Measurements from ENCODE around the gene RAI1.

Gene RAI1

DNA sequence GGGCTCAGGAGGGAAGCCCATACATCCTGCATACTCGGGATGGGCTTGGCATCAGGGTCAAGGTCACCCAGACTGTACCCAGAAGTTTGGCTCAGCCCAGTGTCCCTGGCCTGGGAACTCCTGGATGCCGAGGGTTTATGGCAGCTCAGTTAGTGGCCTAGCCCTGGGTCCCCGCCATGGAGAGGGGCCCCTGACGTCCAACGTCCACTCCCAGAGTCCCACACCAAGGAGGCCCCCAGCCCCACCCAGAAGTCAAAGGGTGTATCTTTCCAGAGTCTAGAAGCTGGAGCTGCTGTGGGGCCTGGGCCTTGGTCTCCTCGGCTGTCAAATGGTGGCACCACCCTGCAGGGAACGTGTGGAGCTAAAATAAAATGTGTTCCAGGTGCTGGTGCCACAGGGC lies 79.1 kb downstream of the RAI1 start:
- H3K4me3 ChIP-seq (replicated peaks; ENCODE audit: low read depth, low read length): no peak overlapping the region
- TF ChIP-seq, protein P1, sequence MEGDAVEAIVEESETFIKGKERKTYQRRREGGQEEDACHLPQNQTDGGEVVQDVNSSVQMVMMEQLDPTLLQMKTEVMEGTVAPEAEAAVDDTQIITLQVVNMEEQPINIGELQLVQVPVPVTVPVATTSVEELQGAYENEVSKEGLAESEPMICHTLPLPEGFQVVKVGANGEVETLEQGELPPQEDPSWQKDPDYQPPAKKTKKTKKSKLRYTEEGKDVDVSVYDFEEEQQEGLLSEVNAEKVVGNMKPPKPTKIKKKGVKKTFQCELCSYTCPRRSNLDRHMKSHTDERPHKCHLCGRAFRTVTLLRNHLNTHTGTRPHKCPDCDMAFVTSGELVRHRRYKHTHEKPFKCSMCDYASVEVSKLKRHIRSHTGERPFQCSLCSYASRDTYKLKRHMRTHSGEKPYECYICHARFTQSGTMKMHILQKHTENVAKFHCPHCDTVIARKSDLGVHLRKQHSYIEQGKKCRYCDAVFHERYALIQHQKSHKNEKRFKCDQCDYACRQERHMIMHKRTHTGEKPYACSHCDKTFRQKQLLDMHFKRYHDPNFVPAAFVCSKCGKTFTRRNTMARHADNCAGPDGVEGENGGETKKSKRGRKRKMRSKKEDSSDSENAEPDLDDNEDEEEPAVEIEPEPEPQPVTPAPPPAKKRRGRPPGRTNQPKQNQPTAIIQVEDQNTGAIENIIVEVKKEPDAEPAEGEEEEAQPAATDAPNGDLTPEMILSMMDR (IDR thresholded peaks at IDR 0.05; ENCODE audit: low read depth, low read length, missing control alignments): no peak
- DNase-seq (ENCODE audit: extremely low read depth, low read depth): no peak

GRCh38 chr17:17760872-17761550 lies 79.8 kb downstream of the RAI1 start:
- TF ChIP-seq, protein P1 (IDR thresholded peaks at IDR 0.05; ENCODE audit: low read depth, low read length, missing control alignments): no peak
- DNase-seq (ENCODE audit: extremely low read depth, low read depth): no peak
- no peak overlapping the region for H3K4me3 ChIP-seq (replicated peaks; ENCODE audit: low read depth, low read length)

DNA sequence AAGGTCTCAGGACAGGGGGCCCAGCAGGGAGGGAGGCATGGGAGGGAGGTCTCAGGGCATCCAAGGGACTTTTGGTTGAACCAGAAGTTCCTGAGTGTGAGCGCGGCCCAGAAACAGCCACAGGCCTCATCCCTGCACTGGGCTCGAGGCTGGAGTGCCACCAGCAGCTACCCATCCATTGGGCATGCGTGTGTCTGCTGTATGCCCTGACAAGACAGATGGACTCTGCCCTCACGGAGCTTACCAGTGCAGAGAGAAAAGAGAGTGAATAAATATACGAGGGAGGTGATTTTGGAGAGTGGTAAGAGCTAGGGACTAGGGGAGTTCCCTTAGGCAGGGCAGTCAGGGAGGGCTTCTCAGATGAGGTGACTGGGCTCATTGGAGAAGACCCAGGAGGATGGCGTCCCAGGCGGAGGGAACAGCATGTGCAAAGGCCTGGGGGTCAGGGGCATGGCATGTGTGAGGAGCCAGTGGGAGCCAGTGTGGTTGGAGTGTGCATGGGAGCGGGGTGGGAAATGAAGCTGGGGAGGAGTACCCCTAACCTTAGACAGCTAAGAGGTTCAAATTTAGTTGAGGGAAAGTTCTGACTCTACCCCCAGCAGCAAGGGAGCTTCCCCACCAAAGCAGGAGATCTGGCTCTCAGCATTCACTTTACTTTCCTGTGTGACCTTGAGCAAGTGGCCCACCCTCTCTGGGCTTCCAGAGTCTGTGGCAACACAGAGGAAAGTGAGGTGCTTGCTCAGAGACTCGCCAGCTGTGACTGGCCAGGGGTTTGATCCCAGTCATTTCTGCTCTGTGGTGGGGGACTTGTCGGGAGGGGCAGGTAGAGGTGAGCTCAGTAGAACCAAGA lies 80.9 kb downstream of the RAI1 start:
- TF ChIP-seq, protein P1 (IDR thresholded peaks at IDR 0.05; ENCODE audit: low read depth, low read length, missing control alignments): no peak
- H3K4me3 ChIP-seq (replicated peaks; ENCODE audit: low read depth, low read length): no peak overlapping the region
- no peak for DNase-seq (ENCODE audit: extremely low read depth, low read depth)

DNA sequence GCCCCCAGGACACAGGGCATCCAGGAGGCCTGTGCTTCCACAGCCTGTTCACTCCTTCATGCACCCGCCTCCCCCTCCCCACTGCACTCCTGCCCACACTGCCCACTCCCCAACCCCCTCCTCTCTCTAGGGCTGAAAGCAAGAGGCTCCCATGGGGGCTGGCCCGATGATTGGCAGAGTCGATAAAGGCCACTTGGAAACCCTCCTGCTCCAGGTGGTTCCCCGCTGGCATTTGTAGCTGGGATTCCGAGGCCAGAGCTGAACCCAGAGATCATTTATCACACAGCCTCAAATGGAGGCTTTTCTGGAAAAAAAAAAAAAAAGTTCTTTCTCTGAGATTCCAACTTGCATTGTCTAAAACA lies 81.5 kb downstream of the RAI1 start:
- H3K4me3 ChIP-seq (replicated peaks; ENCODE audit: low read depth, low read length): no peak overlapping the region
- no peak for DNase-seq (ENCODE audit: extremely low read depth, low read depth)
- TF ChIP-seq, protein P1 (IDR thresholded peaks at IDR 0.05; ENCODE audit: low read depth, low read length, missing control alignments): no peak

GRCh38 chr17:17763136-17763535 lies 81.9 kb downstream of the RAI1 start:
- H3K4me3 ChIP-seq (replicated peaks; ENCODE audit: low read depth, low read length): no peak overlapping the region
- no peak for DNase-seq (ENCODE audit: extremely low read depth, low read depth)
- TF ChIP-seq, protein P1 (IDR thresholded peaks at IDR 0.05; ENCODE audit: low read depth, low read length, missing control alignments): no peak

- TF ChIP-seq, protein P1 (IDR thresholded peaks at IDR 0.05; ENCODE audit: low read depth, low read length, missing control alignments): no peak
- DNase-seq (ENCODE audit: extremely low read depth, low read depth): no peak
- no peak overlapping the region for H3K4me3 ChIP-seq (replicated peaks; ENCODE audit: low read depth, low read length)
Observed at GRCh38 chr17:17763734-17764133, 82.5 kb downstream of the RAI1 start.
